GM23338 (cell line): Measurements from ENCODE around the gene USP7.

ENCODE experiments used
- CREB1 ChIP-seq: fragments of 250-450 bp; sonication (Bioruptor Pico); IDR thresholded peaks from 2 replicates; pipeline ENCODE4 v1.5.0; 2020; ENCODE audit warnings: low read depth, mild to moderate bottlenecking, moderate library complexity
- CTCF ChIP-seq, 2 experiments: fragments of 200-600 bp in 1 of 2; sonication (generic) in 1 of 2; conservative IDR thresholded peaks; 2 replicates each; pipeline versions ENCODE4 v1.5.1 to v1.6.1; 2016 to 2017; ENCODE audit warnings: antibody characterized with exemption in 2 of 2, low read depth in 2 of 2, mild to moderate bottlenecking in 2 of 2, moderate library complexity in 1 of 2
- ETS1 ChIP-seq: IDR thresholded peaks from 2 replicates; pipeline ENCODE4 v1.6.1; 2016; ENCODE audit warnings: antibody characterized with exemption
- EZH2 ChIP-seq: fragments of 200-600 bp; sonication (generic); IDR thresholded peaks from one replicate; pipeline ENCODE4 v1.8.0; 2017; ENCODE audit warnings: antibody characterized with exemption, mild to moderate bottlenecking, low read depth; ENCODE audit not compliant: unreplicated experiment
- EZH2phosphoT487 ChIP-seq: fragments of 200-600 bp; sonication (generic); IDR thresholded peaks from one replicate; pipeline ENCODE4 v1.8.1; 2018; ENCODE audit warnings: antibody characterized with exemption; ENCODE audit not compliant: unreplicated experiment
- NANOG ChIP-seq: IDR thresholded peaks from 2 replicates; pipeline ENCODE4 v1.6.1; 2016; ENCODE audit warnings: antibody characterized with exemption, borderline replicate concordance
- POLR2AphosphoS5 ChIP-seq: IDR thresholded peaks from 2 replicates; pipeline ENCODE4 v1.6.1; 2016; ENCODE audit warnings: antibody characterized with exemption, low read depth
- REST ChIP-seq: IDR thresholded peaks from one replicate; pipeline ENCODE4 v1.6.1; 2018; ENCODE audit warnings: antibody characterized with exemption; ENCODE audit not compliant: unreplicated experiment
- STAT1 ChIP-seq: IDR thresholded peaks from one replicate; pipeline ENCODE4 v1.6.1; 2016; ENCODE audit warnings: antibody characterized with exemption; ENCODE audit not compliant: unreplicated experiment
- ZNF331 ChIP-seq: fragments of 250-450 bp; sonication (Bioruptor Pico); IDR thresholded peaks from 2 replicates; pipeline ENCODE4 v1.5.0; 2020; ENCODE audit warnings: low read depth, mild to moderate bottlenecking, moderate library complexity
- ZNF462 ChIP-seq: fragments of 250-450 bp; sonication (Bioruptor Pico); IDR thresholded peaks from 2 replicates; pipeline ENCODE4 v1.5.0; 2020; ENCODE audit warnings: mild to moderate bottlenecking, moderate library complexity

- TF ChIP-seq ETS1, result no peak
- no peak for TF ChIP-seq CTCF (conservative IDR thresholded peaks at IDR 0.05; ENCODE audit: low read depth in 2 of 2)
- no peak for TF ChIP-seq EZH2phosphoT487
- no peak for TF ChIP-seq CREB1 (CRISPR knock-in tag)
- no peak for TF ChIP-seq POLR2AphosphoS5
- TF ChIP-seq EZH2, result no peak
- TF ChIP-seq STAT1, result no peak
- no peak for TF ChIP-seq REST
- TF ChIP-seq ZNF331 (CRISPR knock-in tag), result no peak
- no peak for TF ChIP-seq NANOG
- TF ChIP-seq ZNF462, result no peak
These were observed 89.3 kb downstream of the USP7 start for GRCh38 chr16:8874388-8874787.
